ENCODE measurements around the gene WDR11. TPM values are rescaled to one million over a fixed set of nuclear protein-coding genes. Genes with fewer than 3 reads are reported as not detected.

WDR11 gene
- total and polyA plus RNA-seq, 9 of the 15 experiments (the other 6 are each of a cell fraction or from before 2014, with no cell fraction given): 12.4 to 50.7 (median 23.6) TPM

DNA sequence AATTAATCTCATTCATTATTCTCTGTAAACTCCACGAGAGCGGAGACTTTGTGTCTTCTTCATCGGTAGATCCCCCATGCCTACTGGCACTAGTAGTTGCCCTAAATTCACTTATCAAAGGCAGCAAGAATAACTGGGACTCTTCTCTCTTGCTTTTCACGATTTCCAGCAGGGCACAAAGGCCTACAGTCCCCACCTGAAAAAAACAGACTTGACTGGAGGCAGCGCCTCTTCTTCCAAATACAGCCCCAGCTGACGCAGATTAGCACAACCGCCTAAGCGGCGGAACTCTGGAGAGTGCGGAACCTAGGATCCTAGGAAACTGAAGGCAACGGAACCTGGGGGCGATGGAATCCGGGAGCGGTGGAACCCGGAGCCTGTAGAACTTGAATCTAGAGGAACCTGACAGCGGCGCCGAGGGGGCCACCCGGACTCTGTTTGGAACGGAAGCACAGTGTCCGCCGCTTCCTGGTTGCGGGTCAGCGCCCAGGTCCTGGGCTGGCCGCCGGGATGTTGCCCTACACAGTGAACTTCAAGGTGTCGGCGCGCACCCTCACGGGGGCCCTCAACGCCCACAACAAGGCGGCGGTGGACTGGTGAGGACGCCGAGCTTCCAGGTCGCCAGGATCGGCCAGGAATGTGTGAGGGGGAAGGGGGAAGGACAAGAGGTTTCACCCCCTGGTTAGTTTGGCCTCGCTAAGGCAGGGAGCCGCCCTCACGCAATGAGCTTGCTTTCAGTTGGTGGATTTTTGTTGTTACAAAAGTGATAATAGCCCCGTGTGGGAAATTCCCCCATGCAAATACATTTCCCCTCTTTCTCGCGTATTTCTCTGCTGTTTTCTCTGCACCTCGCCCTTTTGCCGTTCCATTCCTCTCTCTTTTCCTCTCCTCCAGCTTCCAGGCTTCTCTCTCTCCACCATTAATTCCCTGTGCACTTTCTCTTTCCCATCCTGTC lies at the start of gene WDR11 (continued):
- TF ChIP-seq DDX20 (tag; IDR thresholded peaks at IDR 0.05; ENCODE audit: low read depth) (no peak), CREM (IDR thresholded peaks at IDR 0.05; ENCODE audit: low read depth) (peak; percentile 42; the same call in 1 of the 2 replicates), SMARCC2 (IDR thresholded peaks at IDR 0.05; ENCODE audit: low read depth) (no peak), CBFA2T3 (IDR thresholded peaks at IDR 0.05) (no peak), MCM5 (IDR thresholded peaks at IDR 0.05; ENCODE audit: low read depth) (no peak), RCOR1 (IDR thresholded peaks at IDR 0.05; ENCODE audit: borderline replicate concordance in 1 of 2, low read depth in 2 of 2, low read length in 2 of 2) (peak; percentile 51 to 62; a peak in 3 of 4 replicates), ZFP30 (CRISPR knock-in tag; IDR thresholded peaks at IDR 0.05; ENCODE audit: borderline replicate concordance) (no peak), CAMTA2 (CRISPR knock-in tag; conservative IDR thresholded peaks at IDR 0.05) (no peak), SREBF2 (CRISPR knock-in tag; IDR thresholded peaks at IDR 0.05) (no peak), SMARCA5 (IDR thresholded peaks at IDR 0.05) (no peak), NFE2 (IDR thresholded peaks at IDR 0.05; ENCODE audit: low read depth) (no peak), NONO (IDR thresholded peaks at IDR 0.05; ENCODE audit: low read depth in 2 of 2, low read length in 1 of 2) (0 out of 4 replicates have a peak, but pooled peaks of 1 of the 2 experiments have one; percentile 25), SIN3B (IDR thresholded peaks at IDR 0.05; ENCODE audit: low read depth) (peak; percentile 92), RBM39 (optimal IDR thresholded peaks at IDR 0.05; ENCODE audit: low read depth, low read length) (no peak), POLR2A (conservative IDR thresholded peaks at IDR 0.05) (peak; percentile 90), MECOM (CRISPR knock-in tag; IDR thresholded peaks at IDR 0.05) (no peak), LCOR (CRISPR knock-in tag; IDR thresholded peaks at IDR 0.05) (no peak; the same call in 1 of the 2 replicates), SMAD3 (CRISPR knock-in tag; conservative IDR thresholded peaks at IDR 0.05) (no peak), ILK (tag; IDR thresholded peaks at IDR 0.05; ENCODE audit: borderline replicate concordance, low read depth) (no peak), HNRNPK (IDR thresholded peaks at IDR 0.05; ENCODE audit: low read depth, low read length, poor library complexity, severe bottlenecking) (no peak), NCOA4 (IDR thresholded peaks at IDR 0.05; ENCODE audit: partially characterized antibody) (no peak)
- TF ChIP-seq, protein P1, sequence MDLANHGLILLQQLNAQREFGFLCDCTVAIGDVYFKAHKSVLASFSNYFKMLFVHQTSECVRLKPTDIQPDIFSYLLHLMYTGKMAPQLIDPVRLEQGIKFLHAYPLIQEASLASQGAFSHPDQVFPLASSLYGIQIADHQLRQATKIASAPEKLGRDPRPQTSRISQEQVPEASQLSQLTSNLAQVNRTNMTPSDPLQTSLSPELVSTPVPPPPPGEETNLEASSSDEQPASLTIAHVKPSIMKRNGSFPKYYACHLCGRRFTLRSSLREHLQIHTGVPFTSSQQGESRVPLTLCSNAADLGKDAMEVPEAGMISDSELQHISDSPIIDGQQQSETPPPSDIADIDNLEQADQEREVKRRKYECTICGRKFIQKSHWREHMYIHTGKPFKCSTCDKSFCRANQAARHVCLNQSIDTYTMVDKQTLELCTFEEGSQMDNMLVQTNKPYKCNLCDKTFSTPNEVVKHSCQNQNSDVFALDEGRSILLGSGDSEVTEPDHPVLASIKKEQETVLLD (IDR thresholded peaks at IDR 0.05): no peak
- TF ChIP-seq, protein P2, sequence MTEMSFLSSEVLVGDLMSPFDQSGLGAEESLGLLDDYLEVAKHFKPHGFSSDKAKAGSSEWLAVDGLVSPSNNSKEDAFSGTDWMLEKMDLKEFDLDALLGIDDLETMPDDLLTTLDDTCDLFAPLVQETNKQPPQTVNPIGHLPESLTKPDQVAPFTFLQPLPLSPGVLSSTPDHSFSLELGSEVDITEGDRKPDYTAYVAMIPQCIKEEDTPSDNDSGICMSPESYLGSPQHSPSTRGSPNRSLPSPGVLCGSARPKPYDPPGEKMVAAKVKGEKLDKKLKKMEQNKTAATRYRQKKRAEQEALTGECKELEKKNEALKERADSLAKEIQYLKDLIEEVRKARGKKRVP (CRISPR knock-in tag; IDR thresholded peaks at IDR 0.05): no peak
- TF ChIP-seq, protein P3, sequence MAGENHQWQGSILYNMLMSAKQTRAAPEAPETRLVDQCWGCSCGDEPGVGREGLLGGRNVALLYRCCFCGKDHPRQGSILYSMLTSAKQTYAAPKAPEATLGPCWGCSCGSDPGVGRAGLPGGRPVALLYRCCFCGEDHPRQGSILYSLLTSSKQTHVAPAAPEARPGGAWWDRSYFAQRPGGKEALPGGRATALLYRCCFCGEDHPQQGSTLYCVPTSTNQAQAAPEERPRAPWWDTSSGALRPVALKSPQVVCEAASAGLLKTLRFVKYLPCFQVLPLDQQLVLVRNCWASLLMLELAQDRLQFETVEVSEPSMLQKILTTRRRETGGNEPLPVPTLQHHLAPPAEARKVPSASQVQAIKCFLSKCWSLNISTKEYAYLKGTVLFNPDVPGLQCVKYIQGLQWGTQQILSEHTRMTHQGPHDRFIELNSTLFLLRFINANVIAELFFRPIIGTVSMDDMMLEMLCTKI (IDR thresholded peaks at IDR 0.05; ENCODE audit: partially characterized antibody): no peak
- TF ChIP-seq, protein P4, sequence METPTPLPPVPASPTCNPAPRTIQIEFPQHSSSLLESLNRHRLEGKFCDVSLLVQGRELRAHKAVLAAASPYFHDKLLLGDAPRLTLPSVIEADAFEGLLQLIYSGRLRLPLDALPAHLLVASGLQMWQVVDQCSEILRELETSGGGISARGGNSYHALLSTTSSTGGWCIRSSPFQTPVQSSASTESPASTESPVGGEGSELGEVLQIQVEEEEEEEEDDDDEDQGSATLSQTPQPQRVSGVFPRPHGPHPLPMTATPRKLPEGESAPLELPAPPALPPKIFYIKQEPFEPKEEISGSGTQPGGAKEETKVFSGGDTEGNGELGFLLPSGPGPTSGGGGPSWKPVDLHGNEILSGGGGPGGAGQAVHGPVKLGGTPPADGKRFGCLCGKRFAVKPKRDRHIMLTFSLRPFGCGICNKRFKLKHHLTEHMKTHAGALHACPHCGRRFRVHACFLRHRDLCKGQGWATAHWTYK (CRISPR knock-in tag; IDR thresholded peaks at IDR 0.05): 0 out of 2 replicates have a peak, but pooled peaks have one; percentile 44

All from K562 (cell line).